Transverse colon (tissue), 4 donors: ENCODE measurements around the gene ARHGEF33. TPM values are rescaled to one million over a fixed set of nuclear protein-coding genes. Genes with fewer than 3 reads are reported as not detected.

Source experiments
- DNase-seq: peaks from one replicate; pipeline ENCODE4 v3.0.0-alpha.2; 2019
- H3K27ac ChIP-seq, 4 donors: fragments of 200-600 bp; sonication (generic); 2 replicates each; pipeline ENCODE4 v1.5.1; 2016 to 2018; ENCODE audit warnings: inconsistent platforms in 4 of 4
- H3K27me3 ChIP-seq: fragments of 200-600 bp; sonication (generic); 2 replicates; pipeline ENCODE4 v1.5.1; 2017; ENCODE audit warnings: inconsistent platforms
- H3K36me3 ChIP-seq, 4 donors: fragments of 200-600 bp; sonication (generic); 2 replicates each; pipeline ENCODE4 v1.5.1; 2017 to 2019; ENCODE audit warnings: inconsistent platforms in 4 of 4
- H3K4me1 ChIP-seq, 4 donors: fragments of 200-600 bp; sonication (generic); 2 replicates each; pipeline ENCODE4 v1.5.1; 2017 to 2020; ENCODE audit warnings: inconsistent platforms in 4 of 4
- H3K4me3 ChIP-seq, 4 donors: fragments of 200-600 bp; sonication (generic); 1 replicate in 1 of 4; 2 replicates in 3 of 4; pipeline versions ENCODE4 v1.5.1 to v1.6.1; 2017 to 2019; ENCODE audit warnings: inconsistent platforms in 4 of 4
- H3K9me3 ChIP-seq, 2 donors: fragments of 200-600 bp; sonication (generic); 2 replicates each; pipeline ENCODE4 v1.5.1; 2017 to 2019; ENCODE audit warnings: inconsistent platforms in 2 of 2
- EP300 ChIP-seq: sonication (generic); formaldehyde crosslinking; IDR thresholded peaks from one replicate; pipeline ENCODE4 v1.6.1; 2017; ENCODE audit warnings: antibody characterized with exemption, low read depth
- POLR2A ChIP-seq: fragments of 450-650 bp; IDR thresholded peaks from one replicate; pipeline ENCODE4 v1.6.1; 2016; ENCODE audit warnings: antibody characterized with exemption, mild to moderate bottlenecking, moderate library complexity
- POLR2AphosphoS5 ChIP-seq, 3 donors: sonication (generic); formaldehyde crosslinking; IDR thresholded peaks; one replicate each; pipeline ENCODE4 v1.6.1; 2016; ENCODE audit warnings: antibody characterized with exemption in 3 of 3
- WGBS, 2 donors: methylation state at CpG; one replicate each; pipeline ENCODE4 v1.1.5; 2018; ENCODE audit warnings: low coverage in 1 of 2; 5-methylcytosine and 5-hydroxymethylcytosine counted together
- in situ Hi-C, 4 donors: fragments of 200-750 bp; cut with MboI; loops; one replicate each; pipeline versions ENCODE4 v1.15.0 to v1.15.1; 2017; ENCODE audit warnings: low sequenced_read_pairs in 3 of 4, low pct_ligation_motif_present in 1 of 4, low pct_unique_long_range_greater_than_20kb in 1 of 4
- intact Hi-C: fragments of 100-400 bp; cut with DNase I; formaldehyde crosslinking; loops from one replicate; pipeline ENCODE4 v1.15.1; 2023; ENCODE audit warnings: low total_unique reads
- total RNA-seq, 4 donors: library from RNA; depleted of rRNA; stranded (reverse); fragments of >200 nt; gene quantifications; one replicate each; pipeline ENCODE4 v1.1.0, GENCODE V29; 2016
- TF ChIP-seq, protein P1 (sequence below), 5 experiments: fragments of 200-600 bp in 3 of 5; fragments of 450-650 bp in 2 of 5; sonication (generic) in 3 of 5; IDR thresholded peaks; 1 replicate in 2 of 5; 2 replicates in 3 of 5; pipeline ENCODE4 v1.5.1; 2016 to 2017; ENCODE audit warnings: antibody characterized with exemption in 5 of 5, inconsistent platforms in 3 of 5, mild to moderate bottlenecking in 2 of 5, moderate library complexity in 1 of 5

ARHGEF33 gene
- total RNA-seq, 4 donors from 2014 or later = 0.14 to 0.32 TPM; not detected in 2

DNA sequence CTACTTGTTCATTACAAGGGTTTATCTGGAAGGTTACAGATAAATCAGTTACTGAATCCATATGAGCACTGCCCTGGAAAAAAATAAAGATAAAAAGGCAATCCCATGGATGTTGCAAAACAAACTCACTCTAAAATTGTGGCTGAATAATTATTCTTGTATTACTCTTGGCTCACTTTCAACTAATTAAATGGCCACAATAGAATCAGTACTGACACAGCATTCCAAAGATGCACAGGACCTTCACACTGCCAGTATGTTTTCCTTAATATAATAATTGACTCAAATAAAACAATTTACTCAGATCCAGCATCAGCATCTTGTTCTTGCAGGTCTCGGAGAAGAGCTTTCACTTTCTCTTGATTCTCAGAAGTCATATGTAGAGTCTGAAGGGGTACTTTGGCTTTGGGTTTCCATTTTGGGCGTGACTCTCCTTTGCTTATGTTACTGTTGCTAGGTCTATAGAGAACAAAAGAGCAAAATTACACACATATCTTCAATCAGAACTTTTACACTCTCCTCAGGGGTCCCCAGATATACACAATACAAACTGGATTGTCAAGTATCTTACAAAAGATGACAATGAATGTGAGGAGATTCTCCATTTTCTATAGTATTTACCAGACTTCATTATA lies 26.5 kb upstream of the ARHGEF33 start:
- Histone ChIP-seq H3K27ac (no peak overlapping the region), H3K4me3 (no peak overlapping the region), H3K4me1 (no peaks in the 10 kb centered on the region), H3K36me3 (peaks cover 0 to 15% (median 7%) of the 10 kb centered on the region in 4 donors), H3K27me3 (no peaks in the 10 kb centered on the region), H3K9me3 (no peaks in the 10 kb centered on the region)
- WGBS, 2 donors = 92 to 94% methylated on average over 2 of the region's 2 CpGs
- DNase-seq = no peak
- intact Hi-C loops = no loop called here
- TF ChIP-seq POLR2A (no peak), POLR2AphosphoS5 (IDR thresholded peaks at IDR 0.05) (no peak), EP300 (no peak)
- TF ChIP-seq, protein P1, sequence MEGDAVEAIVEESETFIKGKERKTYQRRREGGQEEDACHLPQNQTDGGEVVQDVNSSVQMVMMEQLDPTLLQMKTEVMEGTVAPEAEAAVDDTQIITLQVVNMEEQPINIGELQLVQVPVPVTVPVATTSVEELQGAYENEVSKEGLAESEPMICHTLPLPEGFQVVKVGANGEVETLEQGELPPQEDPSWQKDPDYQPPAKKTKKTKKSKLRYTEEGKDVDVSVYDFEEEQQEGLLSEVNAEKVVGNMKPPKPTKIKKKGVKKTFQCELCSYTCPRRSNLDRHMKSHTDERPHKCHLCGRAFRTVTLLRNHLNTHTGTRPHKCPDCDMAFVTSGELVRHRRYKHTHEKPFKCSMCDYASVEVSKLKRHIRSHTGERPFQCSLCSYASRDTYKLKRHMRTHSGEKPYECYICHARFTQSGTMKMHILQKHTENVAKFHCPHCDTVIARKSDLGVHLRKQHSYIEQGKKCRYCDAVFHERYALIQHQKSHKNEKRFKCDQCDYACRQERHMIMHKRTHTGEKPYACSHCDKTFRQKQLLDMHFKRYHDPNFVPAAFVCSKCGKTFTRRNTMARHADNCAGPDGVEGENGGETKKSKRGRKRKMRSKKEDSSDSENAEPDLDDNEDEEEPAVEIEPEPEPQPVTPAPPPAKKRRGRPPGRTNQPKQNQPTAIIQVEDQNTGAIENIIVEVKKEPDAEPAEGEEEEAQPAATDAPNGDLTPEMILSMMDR (IDR thresholded peaks at IDR 0.05) = no peak
- in situ Hi-C loops = no loop called here

- in situ Hi-C loops (no loop called here), intact Hi-C loops (no loop called here)
- no peak for DNase-seq
- H3K4me1 ChIP-seq = no peaks in the 10 kb centered on the region
- H3K27me3 ChIP-seq = no peaks in the 10 kb centered on the region
- H3K9me3 ChIP-seq = peaks cover 0 to 6% of the 10 kb centered on the region in 2 donors
- H3K4me3 ChIP-seq = no peak overlapping the region
- TF ChIP-seq POLR2A (no peak), EP300 (no peak), POLR2AphosphoS5 (IDR thresholded peaks at IDR 0.05) (no peak)
- TF ChIP-seq, protein P1 (IDR thresholded peaks at IDR 0.05) = no peak
- no peak overlapping the region for H3K27ac ChIP-seq
- peaks cover 0 to 12% (median 2%) of the 10 kb centered on the region in 4 donors for H3K36me3 ChIP-seq
- WGBS, 2 donors = 90 to 97% methylated on average over 3 of the region's 3 CpGs
These were observed 22.8 kb upstream of the ARHGEF33 start for GRCh38 chr2:38866773-38867443.

DNA sequence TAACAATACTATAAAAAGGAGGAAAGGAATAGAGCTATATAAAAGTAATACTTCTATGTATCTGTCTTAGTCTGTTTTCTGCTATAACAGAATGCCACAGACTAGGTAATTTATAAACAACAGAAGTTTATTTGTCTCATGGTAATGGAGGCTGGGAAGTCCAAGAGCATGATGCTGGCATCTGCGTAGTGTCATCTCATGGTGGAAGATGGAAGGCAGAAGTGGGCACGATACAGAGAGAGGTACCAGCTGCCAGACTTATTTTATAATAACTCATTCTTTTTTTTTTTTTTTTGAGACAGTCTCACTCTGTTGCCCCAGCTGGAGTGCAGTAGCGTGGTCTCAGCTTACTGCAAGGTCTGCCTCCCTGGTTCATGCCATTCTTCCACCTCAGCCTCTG lies 18.2 kb upstream of the ARHGEF33 start:
- DNase-seq = no peak
- H3K27ac ChIP-seq = no peak overlapping the region
- H3K27me3 ChIP-seq = no peaks in the 10 kb centered on the region
- no peaks in the 10 kb centered on the region for H3K36me3 ChIP-seq
- no peak overlapping the region for H3K4me3 ChIP-seq
- H3K9me3 ChIP-seq = peaks cover 0 to 6% of the 10 kb centered on the region in 2 donors
- intact Hi-C loops = no loop called here
- in situ Hi-C loops = no loop called here
- H3K4me1 ChIP-seq = peaks cover 7 to 10% (median 8%) of the 10 kb centered on the region in 4 donors
- WGBS, 2 donors = 94 to 98% methylated on average over 3 of the region's 3 CpGs
- TF ChIP-seq POLR2AphosphoS5 (IDR thresholded peaks at IDR 0.05) (no peak), EP300 (no peak), POLR2A (no peak)
- TF ChIP-seq, protein P1 (IDR thresholded peaks at IDR 0.05) = no peak

GRCh38 chr2:38873763-38874162 lies 15.9 kb upstream of the ARHGEF33 start:
- Histone ChIP-seq H3K36me3 (no peaks in the 10 kb centered on the region), H3K9me3 (peaks cover 0 to 6% of the 10 kb centered on the region in 2 donors), H3K27me3 (no peaks in the 10 kb centered on the region), H3K4me3 (no peak overlapping the region), H3K4me1 (peaks cover 12 to 21% (median 14%) of the 10 kb centered on the region in 4 donors), H3K27ac (no peak overlapping the region)
- in situ Hi-C loops (no loop called here), intact Hi-C loops (no loop called here)
- WGBS, 2 donors = 75 to 76% methylated on average over 4 to 5 of the region's 5 CpGs
- TF ChIP-seq, protein P1 (IDR thresholded peaks at IDR 0.05) = no peak
- TF ChIP-seq POLR2AphosphoS5 (IDR thresholded peaks at IDR 0.05) = no peak
- no peak for TF ChIP-seq EP300
- TF ChIP-seq POLR2A = no peak
- DNase-seq = no peak
